ENCODE data around the gene GIN1. TPM values are rescaled to one million over a fixed set of nuclear protein-coding genes. Genes with fewer than 3 reads are reported as not detected.

The GIN1 gene
- total and polyA plus RNA-seq, 2 of the 4 experiments (the other 2 are of a cell fraction), result 2.9 to 3.1 TPM

DNA sequence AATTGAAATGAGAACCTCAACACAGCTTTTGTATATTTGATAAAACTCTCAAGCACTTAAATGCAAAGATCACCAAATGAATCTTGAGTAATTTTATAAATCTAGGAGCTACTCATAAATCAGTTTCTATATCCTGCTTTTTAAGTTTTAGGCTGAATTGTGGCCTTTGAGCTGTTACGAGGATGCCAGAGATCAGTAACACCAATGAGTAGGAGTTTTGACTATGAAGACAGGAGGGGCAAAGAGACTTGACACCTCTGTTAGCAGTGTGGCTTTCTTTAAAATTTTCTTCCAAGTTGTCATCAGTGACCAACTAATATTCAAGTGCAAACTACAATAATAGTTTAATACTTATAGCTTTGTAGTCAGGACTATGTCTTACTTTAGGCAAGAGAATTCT, 12.7 kb upstream of the GIN1 start:
- Histone ChIP-seq H3K14ac (replicated peaks; ENCODE audit: low read depth, low read length) (no peak overlapping the region), H4K8ac (ENCODE audit: low read depth in 2 of 2, low read length in 2 of 2) (no peak overlapping the region), H3K4me3 (ENCODE audit: insufficient read depth, low read depth, low read length) (no peak overlapping the region), H3K27ac (ENCODE audit: insufficient read depth, low read length) (no peak overlapping the region), H3K9me1 (ENCODE audit: insufficient read depth, low read length) (0 out of 2 replicates have a peak, but pooled peaks cover 2% of the 10 kb centered on the region), H3K23ac (ENCODE audit: low read depth, low read length) (no peak overlapping the region), H3K18ac (ENCODE audit: low read depth, low read length) (no peak overlapping the region), H2AFZ (replicated peaks; ENCODE audit: low read length, poor library complexity) (no peak overlapping the region), H3K4ac (ENCODE audit: low read depth, low read length) (no peak overlapping the region), H3K4me1 (ENCODE audit: control insufficient read depth, insufficient read depth, low read length) (no peaks in the 10 kb centered on the region), H2BK120ac (ENCODE audit: low read depth, low read length) (no peak overlapping the region), H4K91ac (ENCODE audit: insufficient read depth, low read depth, low read length) (no peak overlapping the region), H2BK20ac (ENCODE audit: low read depth, low read length) (no peak overlapping the region), H3K27me3 (ENCODE audit: control insufficient read depth, insufficient read depth, low read length) (no peaks in the 10 kb centered on the region), H4K5ac (ENCODE audit: low read depth, low read length) (no peak overlapping the region), H2AK5ac (ENCODE audit: low read depth, low read length) (no peak overlapping the region), H4K20me1 (ENCODE audit: insufficient read depth, low read length) (no peaks in the 10 kb centered on the region), H3K36me3 (ENCODE audit: control insufficient read depth, insufficient read depth, low read length) (peaks cover 3% of the 10 kb centered on the region; the same call in 1 of the 2 replicates), H3K9me3 (ENCODE audit: control insufficient read depth, insufficient read depth, low read length) (no peaks in the 10 kb centered on the region), H2BK5ac (ENCODE audit: low read depth, low read length, poor library complexity, severe bottlenecking) (no peak overlapping the region), H3K79me1 (ENCODE audit: low read depth in 1 of 2, low read length in 2 of 2) (peaks cover 0 to 9% of the 10 kb centered on the region in 2 experiments; a peak in 2 of 4 replicates), H2AK9ac (replicated peaks; ENCODE audit: low read depth, low read length, poor library complexity) (no peak overlapping the region), H3K9ac (ENCODE audit: low read depth, low read length) (no peak overlapping the region), H3K56ac (ENCODE audit: extremely low read depth, insufficient read depth, low read length) (no peak overlapping the region), H3K4me2 (ENCODE audit: low read depth, low read length) (no peak overlapping the region), H2BK15ac (ENCODE audit: low read depth, low read length) (no peak overlapping the region)
- in situ Hi-C loops (cut with MboI; ENCODE audit: low sequenced_read_pairs), result no loop called here
- ATAC-seq (ENCODE audit: low read depth) (no peak), DNase-seq (no peak)
- no CpG with 5 or more reads among the region's 1 CpG for WGBS, 2 experiments (ENCODE audit: extremely low coverage in 2 of 2, insufficient read length in 1 of 2)
- dilution Hi-C loops (cut with HindIII; ENCODE audit: low sequenced_read_pairs, unreplicated experiment), result no loop called here
- CTCF ChIA-PET, result interaction anchor here (1.2 kb wide), 1 partner anchor 92 kb away, joined by 3 read pairs; no protein-coding TSS in a partner anchor
- POLR2A ChIA-PET (ENCODE audit: unreplicated experiment), result no interaction called here
- no peak for TF ChIP-seq RAD21 (IDR thresholded peaks at IDR 0.05; ENCODE audit: low read length)
- BruUV-seq (replicated peaks), result no TSS peak
- intact Hi-C loops (cut with micrococcal nuclease), result loop anchor here (10.0 kb wide), 1 partner anchor 358 kb away; no protein-coding TSS in a partner anchor

Data from IMR-90 (cell line).